Esophagus muscularis mucosa (tissue), 3 donors: ENCODE data around the gene ITGA5.

Experiments used
- POLR2A ChIP-seq: fragments of 450-650 bp; IDR thresholded peaks from one replicate; pipeline ENCODE4 v1.6.1; 2017; ENCODE audit warnings: antibody characterized with exemption, moderate library complexity, mild to moderate bottlenecking, low read depth
- POLR2AphosphoS5 ChIP-seq, 2 donors: sonication (generic); formaldehyde crosslinking; IDR thresholded peaks; one replicate each; pipeline ENCODE4 v1.6.1; 2017; ENCODE audit warnings: antibody characterized with exemption in 2 of 2
- TF ChIP-seq, protein P1 (sequence below), 3 experiments: fragments of 200-600 bp in 2 of 3; fragments of 450-650 bp in 1 of 3; sonication (generic) in 2 of 3; IDR thresholded peaks; one replicate each; pipeline ENCODE4 v1.5.1; 2017 to 2019; ENCODE audit warnings: antibody characterized with exemption in 3 of 3, mild to moderate bottlenecking in 2 of 3, moderate library complexity in 1 of 3

DNA sequence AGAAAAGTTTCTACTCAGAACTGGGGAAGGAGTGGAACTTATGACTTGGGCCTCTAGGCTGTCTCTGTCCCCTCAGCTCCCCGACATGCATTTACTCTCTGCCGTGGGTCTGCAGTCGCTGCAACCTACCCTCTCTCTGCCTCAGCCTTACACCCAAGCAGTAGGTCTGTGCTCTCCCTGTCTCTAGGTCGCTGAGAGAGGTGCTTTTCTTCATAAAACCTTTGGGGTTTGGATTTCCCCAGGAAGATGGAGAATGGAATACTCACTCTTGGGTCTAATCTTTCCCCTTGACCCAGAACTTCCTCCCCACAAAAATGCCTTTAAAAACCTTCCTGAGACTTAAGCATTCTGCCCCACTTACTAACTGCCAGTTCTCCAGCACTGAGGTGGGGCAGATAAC lies 67.7 kb downstream of the ITGA5 start:
- TF ChIP-seq, protein P1, sequence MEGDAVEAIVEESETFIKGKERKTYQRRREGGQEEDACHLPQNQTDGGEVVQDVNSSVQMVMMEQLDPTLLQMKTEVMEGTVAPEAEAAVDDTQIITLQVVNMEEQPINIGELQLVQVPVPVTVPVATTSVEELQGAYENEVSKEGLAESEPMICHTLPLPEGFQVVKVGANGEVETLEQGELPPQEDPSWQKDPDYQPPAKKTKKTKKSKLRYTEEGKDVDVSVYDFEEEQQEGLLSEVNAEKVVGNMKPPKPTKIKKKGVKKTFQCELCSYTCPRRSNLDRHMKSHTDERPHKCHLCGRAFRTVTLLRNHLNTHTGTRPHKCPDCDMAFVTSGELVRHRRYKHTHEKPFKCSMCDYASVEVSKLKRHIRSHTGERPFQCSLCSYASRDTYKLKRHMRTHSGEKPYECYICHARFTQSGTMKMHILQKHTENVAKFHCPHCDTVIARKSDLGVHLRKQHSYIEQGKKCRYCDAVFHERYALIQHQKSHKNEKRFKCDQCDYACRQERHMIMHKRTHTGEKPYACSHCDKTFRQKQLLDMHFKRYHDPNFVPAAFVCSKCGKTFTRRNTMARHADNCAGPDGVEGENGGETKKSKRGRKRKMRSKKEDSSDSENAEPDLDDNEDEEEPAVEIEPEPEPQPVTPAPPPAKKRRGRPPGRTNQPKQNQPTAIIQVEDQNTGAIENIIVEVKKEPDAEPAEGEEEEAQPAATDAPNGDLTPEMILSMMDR (IDR thresholded peaks at IDR 0.05) = no peak
- TF ChIP-seq POLR2A (no peak), POLR2AphosphoS5 (IDR thresholded peaks at IDR 0.05) (no peak)
